Immature natural killer cell (primary cell): ENCODE measurements around the gene NEU4. TPM values are rescaled to one million over a fixed set of nuclear protein-coding genes. Genes with fewer than 3 reads are reported as not detected.

Experiments used
- DNase-seq, 3 donors: peaks; one replicate each; pipeline ENCODE4 v3.0.0; 2022; ENCODE audit warnings: mixed read lengths in 1 of 3
- H3K27ac Mint-ChIP-seq, 6 donors: one replicate each; pipeline ENCODE4 v1.8.0; 2020; ENCODE audit warnings: mixed read lengths in 6 of 6, mild to moderate bottlenecking in 5 of 6, inconsistent platforms in 4 of 6, moderate library complexity in 3 of 6
- H3K27me3 Mint-ChIP-seq, 3 donors: one replicate each; pipeline ENCODE4 v1.8.0; 2020 to 2021; ENCODE audit warnings: low read depth in 3 of 3, mild to moderate bottlenecking in 3 of 3, mixed read lengths in 3 of 3, moderate library complexity in 3 of 3, inconsistent platforms in 1 of 3
- H3K36me3 Mint-ChIP-seq, 3 donors: one replicate each; pipeline ENCODE4 v1.8.0; 2020; ENCODE audit warnings: mixed read lengths in 3 of 3, inconsistent platforms in 2 of 3, mild to moderate bottlenecking in 2 of 3
- H3K4me1 Mint-ChIP-seq, 2 donors: one replicate each; pipeline ENCODE4 v1.8.0; 2020; ENCODE audit warnings: inconsistent platforms in 2 of 2, mild to moderate bottlenecking in 2 of 2, mixed read lengths in 2 of 2, moderate library complexity in 1 of 2
- H3K4me3 Mint-ChIP-seq, 5 donors: one replicate each; pipeline ENCODE4 v1.8.0; 2020; ENCODE audit warnings: mild to moderate bottlenecking in 5 of 5, mixed read lengths in 5 of 5, inconsistent platforms in 3 of 5, moderate library complexity in 3 of 5
- H3K9me3 Mint-ChIP-seq, 6 donors: one replicate each; pipeline ENCODE4 v1.8.0; 2020; ENCODE audit warnings: mild to moderate bottlenecking in 6 of 6, mixed read lengths in 6 of 6, inconsistent platforms in 4 of 6, moderate library complexity in 3 of 6
- polyA plus RNA-seq, 3 donors: library from polyadenylated mRNA; unstranded; fragments of 300-500 nt; fragmentation: Illumina TruSeq; gene quantifications; one replicate each; pipeline ENCODE4 v1.2.3, GENCODE V29; 2021

The NEU4 gene
- polyA plus RNA-seq, 3 donors from 2014 or later, result not detected

DNA sequence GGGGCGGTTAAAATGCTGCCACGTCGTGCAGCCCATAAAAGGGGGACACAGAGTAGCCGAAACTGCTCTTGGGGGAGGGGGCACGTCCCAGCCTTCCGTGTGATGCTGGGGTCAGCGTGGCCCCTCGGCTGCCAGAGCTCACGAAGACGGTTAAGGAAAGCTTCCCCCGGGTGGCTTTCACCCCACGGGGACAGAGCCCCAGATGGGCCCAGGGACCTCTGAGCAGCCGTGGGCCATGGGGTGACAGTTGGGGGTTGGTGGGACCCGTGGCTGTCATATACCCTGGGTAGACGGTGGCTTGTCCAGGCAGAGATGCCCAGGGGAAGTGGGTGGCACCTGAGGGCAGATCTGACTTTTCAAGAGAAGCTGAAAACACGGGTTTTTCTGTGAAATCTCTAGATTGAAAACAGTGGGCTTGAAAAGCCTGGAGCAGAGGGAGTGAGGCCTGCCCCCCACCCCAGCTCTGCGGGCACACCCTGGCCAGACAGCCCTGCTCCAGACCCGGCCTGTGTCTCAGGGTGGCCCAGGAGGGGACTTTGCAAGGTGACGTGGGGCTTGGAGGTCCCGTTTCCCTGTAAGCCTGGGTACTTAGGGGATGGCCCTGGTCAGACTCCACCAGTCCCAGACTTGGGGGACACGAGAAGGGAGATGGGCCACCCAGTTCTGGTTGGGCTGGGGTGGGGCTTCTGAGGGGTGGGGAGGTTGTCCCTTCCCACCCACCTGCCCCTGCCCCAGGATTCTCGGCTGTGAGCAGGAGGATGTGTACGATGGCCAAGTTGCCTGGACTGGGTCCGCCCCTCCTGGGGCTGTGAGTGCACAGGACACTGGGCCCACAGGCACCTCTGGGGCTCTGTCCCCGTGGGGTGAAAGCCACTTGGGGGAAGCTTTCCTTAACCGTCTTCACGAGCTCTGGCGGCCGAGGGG is 652 bp downstream of the NEU4 start:
- Mint-ChIP-seq H3K9me3 (no peaks in the 10 kb centered on the region), H3K4me1 (peaks cover 0 to 4% of the 10 kb centered on the region in 2 donors), H3K36me3 (no peaks in the 10 kb centered on the region), H3K27ac (peak overlapping the region in 3 of 6 donors; percentile 16 to 68 (median 24)), H3K4me3 (no peak overlapping the region), H3K27me3 (peaks cover 0 to 5% (median 0%) of the 10 kb centered on the region in 3 donors)
- no peak for DNase-seq

- Mint-ChIP-seq H3K27me3 (peaks cover 0 to 8% (median 2%) of the 10 kb centered on the region in 3 donors), H3K36me3 (no peaks in the 10 kb centered on the region), H3K4me1 (no peaks in the 10 kb centered on the region), H3K4me3 (no peak overlapping the region), H3K9me3 (no peaks in the 10 kb centered on the region), H3K27ac (no peak overlapping the region)
- no peak for DNase-seq
Measured at GRCh38 chr2:241810307-241811200, 1.6 kb downstream of the NEU4 start.

DNA sequence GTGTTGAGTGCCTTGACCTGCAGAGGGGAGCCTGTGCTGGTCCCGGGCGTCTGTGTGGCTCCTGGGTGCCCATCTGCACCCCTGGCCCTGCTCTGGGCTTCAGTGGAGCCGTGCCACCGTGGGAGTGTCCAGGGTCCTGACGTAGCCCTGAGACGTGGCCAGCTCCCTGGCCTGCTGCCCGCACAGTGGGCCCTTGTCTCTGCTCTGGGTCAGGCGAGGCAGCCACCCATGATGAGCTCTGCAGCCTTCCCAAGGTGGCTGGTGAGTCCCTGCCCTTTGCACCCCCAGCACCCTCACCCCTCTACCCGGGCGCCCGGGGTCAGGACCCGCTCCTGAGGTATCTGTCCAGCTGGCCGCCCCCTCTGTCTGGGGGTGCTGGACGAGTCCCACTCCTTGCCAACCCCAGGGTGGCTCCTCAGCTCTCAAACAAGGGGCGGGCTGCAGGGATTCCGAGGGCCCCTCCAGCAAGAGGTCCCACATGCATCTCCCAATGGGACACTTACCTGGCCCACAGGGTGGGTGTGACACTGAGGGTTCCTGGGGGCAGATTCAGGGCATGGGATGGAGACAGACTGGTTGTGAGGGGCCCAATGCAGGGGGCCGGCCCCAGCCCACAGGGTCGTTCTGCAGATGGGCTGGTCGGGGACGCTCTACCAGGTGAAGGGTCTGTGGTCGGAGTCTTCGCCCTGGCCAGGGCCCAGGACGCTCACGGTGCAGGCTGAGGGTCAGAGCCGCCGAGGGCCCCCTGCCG is 2.4 kb downstream of the NEU4 start:
- DNase-seq, result no peak
- Mint-ChIP-seq H3K9me3 (no peaks in the 10 kb centered on the region), H3K36me3 (no peaks in the 10 kb centered on the region), H3K27me3 (peaks cover 0 to 8% (median 2%) of the 10 kb centered on the region in 3 donors), H3K27ac (peak overlapping the region in 1 of 6 donors; percentile 56), H3K4me1 (no peaks in the 10 kb centered on the region), H3K4me3 (no peak overlapping the region)

GRCh38 chr2:241811952-241812729 is 3.1 kb downstream of the NEU4 start:
- DNase-seq, result no peak
- Mint-ChIP-seq H3K27ac (peak overlapping the region in 1 of 6 donors; percentile 56), H3K9me3 (no peaks in the 10 kb centered on the region), H3K4me3 (no peak overlapping the region), H3K27me3 (peaks cover 0 to 8% (median 2%) of the 10 kb centered on the region in 3 donors), H3K36me3 (no peaks in the 10 kb centered on the region), H3K4me1 (peaks cover 0 to under 1% of the 10 kb centered on the region in 2 donors)

DNA sequence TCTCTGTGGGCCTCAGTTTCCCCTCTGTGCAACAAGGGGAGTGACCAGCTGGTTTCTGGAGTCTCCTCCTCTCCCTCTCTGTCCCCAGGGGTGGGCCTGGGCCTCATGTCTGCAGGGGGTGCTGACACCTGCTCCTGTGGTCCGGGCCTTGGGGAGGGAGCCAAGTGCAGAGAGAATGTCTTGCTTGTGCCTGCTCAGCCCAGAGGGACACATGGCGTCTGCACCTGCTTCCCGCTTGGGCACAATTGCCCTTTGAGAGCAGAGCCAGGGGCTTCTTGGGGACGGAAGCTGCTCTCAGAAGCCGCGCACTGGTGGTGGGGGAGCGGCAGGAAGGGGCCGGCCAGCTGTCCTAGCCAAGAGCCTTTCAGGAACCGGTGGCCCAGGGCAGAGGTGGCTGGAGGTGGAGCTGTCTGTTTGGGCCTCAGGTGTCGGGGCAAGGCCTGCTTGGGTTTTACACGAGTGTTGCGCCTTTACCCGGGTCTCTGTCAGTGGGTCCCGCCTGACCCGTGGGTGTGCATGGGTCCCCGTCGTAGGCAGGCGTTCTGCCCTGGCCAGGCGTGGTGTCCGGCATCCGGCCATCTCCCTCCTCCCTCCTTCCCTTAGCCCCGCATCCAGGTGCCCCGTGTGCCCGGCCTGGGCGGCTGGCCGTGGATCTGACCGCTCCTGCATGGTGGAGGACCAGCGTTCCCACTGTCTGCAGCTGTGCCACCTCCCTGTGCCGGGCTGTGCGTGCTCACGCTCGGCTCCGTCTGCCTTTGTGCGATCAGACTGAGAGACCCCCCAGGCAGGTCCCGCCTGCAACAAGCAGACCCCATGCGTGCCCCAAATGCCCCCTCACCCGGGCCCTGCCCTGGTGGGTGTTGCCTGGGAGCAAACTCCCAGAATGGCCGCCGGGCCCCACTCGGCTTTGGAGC is 4.0 kb downstream of the NEU4 start:
- no peak for DNase-seq
- H3K4me1 Mint-ChIP-seq, result peaks cover 4 to 7% of the 10 kb centered on the region in 2 donors
- H3K4me3 Mint-ChIP-seq, result no peak overlapping the region

DNA sequence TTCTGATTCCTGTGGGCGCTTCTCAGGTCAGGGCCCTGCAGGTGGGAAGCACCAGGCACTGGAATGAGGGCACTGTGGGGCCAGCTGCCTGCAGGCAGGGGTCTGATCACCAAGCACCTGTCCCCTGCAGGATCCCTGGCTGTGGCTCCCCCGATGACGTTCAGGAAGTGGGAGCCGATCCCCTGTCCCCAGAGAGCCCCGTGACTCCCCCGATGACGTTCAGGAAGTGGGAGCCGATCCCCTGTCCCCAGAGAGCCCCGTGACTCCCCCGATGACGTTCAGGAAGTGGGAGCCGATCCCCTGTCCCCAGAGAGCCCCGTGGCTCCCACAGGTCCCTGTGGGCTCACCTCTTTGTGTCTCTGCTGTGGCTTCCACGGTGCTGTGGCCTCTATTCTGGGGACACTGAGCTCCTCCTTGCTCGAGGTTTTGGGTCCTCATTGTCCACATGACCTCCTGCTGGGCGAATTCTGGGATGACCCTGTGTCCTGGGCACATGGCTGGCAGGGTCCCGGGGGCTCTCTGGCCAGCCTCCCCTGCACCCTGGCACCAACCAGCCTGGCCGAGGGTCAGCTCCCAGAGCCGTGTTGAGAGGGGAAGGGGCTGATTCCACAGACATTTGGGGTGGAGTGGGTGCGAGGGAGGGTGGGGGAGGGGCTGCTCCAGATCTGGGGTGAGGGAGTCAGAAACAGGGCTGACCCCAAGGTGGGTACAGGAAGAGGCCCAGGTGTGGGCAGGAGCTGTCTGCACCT is 4.8 kb downstream of the NEU4 start:
- Mint-ChIP-seq H3K4me3 (no peak overlapping the region), H3K27ac (peak overlapping the region in 1 of 6 donors; percentile 31)

More for the DNA sequence above, 4.0 kb downstream of the NEU4 start:
- H3K36me3 Mint-ChIP-seq, result no peaks in the 10 kb centered on the region
- H3K27me3 Mint-ChIP-seq, result peaks cover 3 to 11% (median 5%) of the 10 kb centered on the region in 3 donors
- no peaks in the 10 kb centered on the region for H3K9me3 Mint-ChIP-seq
- H3K27ac Mint-ChIP-seq, result no peak overlapping the region

DNA sequence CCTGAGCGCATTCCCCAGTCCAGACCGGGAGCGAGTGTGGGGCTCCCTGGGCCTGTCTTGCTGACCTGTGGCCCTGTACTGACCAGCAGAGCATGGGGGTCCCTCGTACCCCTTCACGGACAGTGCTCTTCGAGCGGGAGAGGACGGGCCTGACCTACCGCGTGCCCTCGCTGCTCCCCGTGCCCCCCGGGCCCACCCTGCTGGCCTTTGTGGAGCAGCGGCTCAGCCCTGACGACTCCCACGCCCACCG is 5.3 kb downstream of the NEU4 start:
- Mint-ChIP-seq H3K27ac (no peak overlapping the region), H3K36me3 (no peaks in the 10 kb centered on the region), H3K27me3 (peaks cover 3 to 9% (median 5%) of the 10 kb centered on the region in 3 donors), H3K9me3 (no peaks in the 10 kb centered on the region), H3K4me3 (no peak overlapping the region), H3K4me1 (peaks cover 4 to 7% of the 10 kb centered on the region in 2 donors)
- no peak for DNase-seq

More for the DNA sequence above, 4.8 kb downstream of the NEU4 start:
- H3K36me3 Mint-ChIP-seq, result no peaks in the 10 kb centered on the region
- H3K4me1 Mint-ChIP-seq, result peaks cover 4 to 7% of the 10 kb centered on the region in 2 donors
- H3K27me3 Mint-ChIP-seq, result peaks cover 3 to 11% (median 5%) of the 10 kb centered on the region in 3 donors
- peak in 2 of 3 donors; percentile 22 to 59 for DNase-seq
- no peaks in the 10 kb centered on the region for H3K9me3 Mint-ChIP-seq

DNA sequence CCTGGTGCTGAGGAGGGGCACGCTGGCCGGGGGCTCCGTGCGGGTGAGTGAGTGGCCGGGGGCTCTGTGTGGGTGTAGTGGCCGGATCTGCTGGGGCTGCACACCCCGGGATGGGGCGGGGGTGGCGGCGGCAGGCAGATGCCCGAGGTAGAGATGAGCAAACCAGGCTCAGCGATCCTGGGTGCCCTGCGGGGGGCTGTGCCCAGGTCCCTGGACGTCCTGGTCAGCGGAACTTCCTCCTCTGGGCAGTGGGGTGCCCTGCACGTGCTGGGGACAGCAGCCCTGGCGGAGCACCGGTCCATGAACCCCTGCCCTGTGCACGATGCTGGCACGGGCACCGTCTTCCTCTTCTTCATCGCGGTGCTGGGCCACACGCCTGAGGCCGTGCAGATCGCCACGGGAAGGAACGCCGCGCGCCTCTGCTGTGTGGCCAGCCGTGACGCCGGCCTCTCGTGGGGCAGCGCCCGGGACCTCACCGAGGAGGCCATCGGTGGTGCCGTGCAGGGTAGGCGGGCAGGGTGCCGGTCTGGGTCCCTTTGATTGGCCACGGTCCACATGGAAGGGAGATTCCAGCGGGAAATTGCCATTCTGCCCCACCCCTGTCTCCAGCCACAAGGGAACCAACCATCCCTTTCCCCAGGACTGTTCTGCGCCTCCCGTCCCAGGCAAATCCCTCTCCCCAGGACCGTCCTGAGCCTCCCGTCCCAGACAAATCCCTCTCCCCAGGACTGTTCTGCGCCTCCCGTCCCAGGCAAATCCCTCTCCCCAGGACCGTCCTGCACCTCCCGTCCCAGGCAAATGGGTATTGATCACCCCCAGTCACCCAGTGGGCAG is 5.9 kb downstream of the NEU4 start:
- H3K36me3 Mint-ChIP-seq, result no peaks in the 10 kb centered on the region
- H3K27me3 Mint-ChIP-seq, result peaks cover 3 to 8% (median 5%) of the 10 kb centered on the region in 3 donors
- no peak overlapping the region for H3K4me3 Mint-ChIP-seq
- no peaks in the 10 kb centered on the region for H3K9me3 Mint-ChIP-seq
- peak overlapping the region in 1 of 6 donors; percentile 54 for H3K27ac Mint-ChIP-seq
- H3K4me1 Mint-ChIP-seq, result peaks cover 4 to 7% of the 10 kb centered on the region in 2 donors
- DNase-seq, result no peak

DNA sequence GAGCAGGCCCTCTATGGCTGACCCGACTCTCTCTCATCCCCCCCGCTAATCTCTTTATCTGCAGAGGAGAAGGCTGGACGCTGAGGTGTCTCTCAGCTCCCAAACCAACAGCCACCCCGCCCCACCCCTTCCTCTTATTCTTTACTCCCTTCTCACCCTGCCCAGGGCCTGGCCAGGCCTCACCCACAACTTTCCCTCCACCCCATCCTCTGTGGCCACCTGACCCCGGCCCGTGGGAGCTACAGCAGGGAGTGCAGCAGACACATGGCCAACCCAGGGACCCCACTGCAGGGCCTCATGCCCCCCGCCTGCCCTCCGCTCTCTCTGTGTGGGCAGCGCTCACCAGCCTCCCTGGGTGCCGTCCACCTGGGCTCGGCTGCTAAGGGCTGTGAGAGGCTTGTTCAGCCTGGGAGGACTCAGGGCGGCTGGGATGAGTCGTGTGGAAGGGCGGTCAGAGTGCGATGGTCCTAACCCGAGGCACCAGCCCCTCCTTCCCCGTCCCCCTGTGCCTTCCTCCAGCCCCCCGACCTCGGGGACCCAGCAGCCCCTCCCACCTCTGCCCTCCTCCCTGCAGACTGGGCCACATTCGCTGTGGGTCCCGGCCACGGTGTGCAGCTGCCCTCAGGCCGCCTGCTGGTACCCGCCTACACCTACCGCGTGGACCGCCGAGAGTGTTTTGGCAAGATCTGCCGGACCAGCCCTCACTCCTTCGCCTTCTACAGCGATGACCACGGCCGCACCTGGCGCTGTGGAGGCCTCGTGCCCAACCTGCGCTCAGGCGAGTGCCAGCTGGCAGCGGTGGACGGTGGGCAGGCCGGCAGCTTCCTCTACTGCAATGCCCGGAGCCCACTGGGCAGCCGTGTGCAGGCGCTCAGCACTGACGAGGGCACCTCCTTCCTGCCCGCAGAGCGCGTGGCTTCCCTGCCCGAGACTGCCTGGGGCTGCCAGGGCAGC is 6.8 kb downstream of the NEU4 start:
- DNase-seq, result no peak
- peaks cover 3 to 8% (median 5%) of the 10 kb centered on the region in 3 donors for H3K27me3 Mint-ChIP-seq
- peak overlapping the region in 2 of 6 donors; percentile 45 to 54 for H3K27ac Mint-ChIP-seq

DNA sequence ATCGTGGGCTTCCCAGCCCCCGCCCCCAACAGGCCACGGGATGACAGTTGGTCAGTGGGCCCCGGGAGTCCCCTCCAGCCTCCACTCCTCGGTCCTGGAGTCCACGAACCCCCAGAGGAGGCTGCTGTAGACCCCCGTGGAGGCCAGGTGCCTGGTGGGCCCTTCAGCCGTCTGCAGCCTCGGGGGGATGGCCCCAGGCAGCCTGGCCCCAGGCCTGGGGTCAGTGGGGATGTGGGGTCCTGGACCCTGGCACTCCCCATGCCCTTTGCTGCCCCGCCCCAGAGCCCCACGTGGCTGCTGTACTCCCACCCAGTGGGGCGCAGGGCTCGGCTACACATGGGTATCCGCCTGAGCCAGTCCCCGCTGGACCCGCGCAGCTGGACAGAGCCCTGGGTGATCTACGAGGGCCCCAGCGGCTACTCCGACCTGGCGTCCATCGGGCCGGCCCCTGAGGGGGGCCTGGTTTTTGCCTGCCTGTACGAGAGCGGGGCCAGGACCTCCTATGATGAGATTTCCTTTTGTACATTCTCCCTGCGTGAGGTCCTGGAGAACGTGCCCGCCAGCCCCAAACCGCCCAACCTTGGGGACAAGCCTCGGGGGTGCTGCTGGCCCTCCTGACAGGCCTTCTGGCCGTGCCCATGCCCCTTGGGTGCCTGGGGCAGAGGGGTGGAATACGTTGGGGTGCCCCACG is 7.6 kb downstream of the NEU4 start:
- Mint-ChIP-seq H3K4me1 (peaks cover 7% of the 10 kb centered on the region in 2 donors), H3K36me3 (no peaks in the 10 kb centered on the region), H3K27ac (no peak overlapping the region), H3K27me3 (peaks cover 3 to 10% (median 5%) of the 10 kb centered on the region in 3 donors), H3K4me3 (no peak overlapping the region), H3K9me3 (no peaks in the 10 kb centered on the region)
- no peak for DNase-seq

More for the DNA sequence above, 6.8 kb downstream of the NEU4 start:
- Mint-ChIP-seq H3K4me3 (no peak overlapping the region), H3K4me1 (peaks cover 4 to 7% of the 10 kb centered on the region in 2 donors), H3K9me3 (no peaks in the 10 kb centered on the region), H3K36me3 (no peaks in the 10 kb centered on the region)
